Psoas muscle (tissue), 8 donors: ENCODE data around the gene GALP. TPM values are rescaled to one million over a fixed set of nuclear protein-coding genes. Genes with fewer than 3 reads are reported as not detected.
"Not testable (repeated sequence)": the region's sequence is repeated elsewhere in the genome, so short reads cannot be mapped to it uniquely, and the experiment has no call there.

Experiments
- ATAC-seq, 4 donors: fragments of 200-7000 bp; cut with Tn5 transposase; one replicate each; pipeline ENCODE4 v1.9.1; 2020; ENCODE audit warnings: moderate library complexity in 3 of 4, mild to moderate bottlenecking in 2 of 4
- DNase-seq, 2 donors: peaks; one replicate each; pipeline ENCODE4 v3.0.0-alpha.2; 2020
- H3K27ac ChIP-seq: fragments of 200-600 bp; one replicate; pipeline ENCODE4 v1.8.0; 2022
- H3K27me3 ChIP-seq, 3 donors: fragments of 200-600 bp in 1 of 3; one replicate each; pipeline versions ENCODE4 v1.6.1 to v1.8.0; 2013 to 2022; ENCODE audit warnings: low read length in 2 of 3, mild to moderate bottlenecking in 2 of 3, moderate library complexity in 1 of 3; ENCODE audit not compliant: insufficient read depth in 3 of 3
- H3K36me3 ChIP-seq, 2 donors: fragments of 200-600 bp in 1 of 2; one replicate each; pipeline versions ENCODE4 v1.6.1 to v1.8.0; 2013 to 2022; ENCODE audit warnings: low read depth in 1 of 2, mild to moderate bottlenecking in 1 of 2, moderate library complexity in 1 of 2; ENCODE audit not compliant: insufficient read depth in 1 of 2
- H3K4me1 ChIP-seq: fragments of 200-600 bp; one replicate; pipeline ENCODE4 v1.8.0; 2022
- H3K4me3 ChIP-seq: fragments of 200-600 bp; one replicate; pipeline ENCODE4 v1.8.0; 2022; ENCODE audit warnings: mild to moderate bottlenecking
- H3K9me3 ChIP-seq: fragments of 200-600 bp; one replicate; pipeline ENCODE4 v1.8.0; 2022
- CTCF ChIP-seq: fragments of 200-600 bp; IDR thresholded peaks from one replicate; pipeline ENCODE4 v1.8.0; 2022; ENCODE audit warnings: antibody characterized with exemption
- WGBS, 3 donors: extraction: QIAGEN DNeasy Blood & Tissue Kit; methylation state at CpG; one replicate each; pipeline versions ENCODE4 v1.1.6 to v1.1.7; 2013; 5-methylcytosine and 5-hydroxymethylcytosine counted together
- intact Hi-C, 2 donors: fragments of 100-400 bp; cut with DNase I; formaldehyde crosslinking; loops; one replicate each; pipeline versions ENCODE4 v1.11.0 to v1.14.2; 2022
- polyA plus RNA-seq, 3 donors: library from polyadenylated mRNA; stranded (reverse); fragments of 200-250 nt; gene quantifications; one replicate each; pipeline ENCODE4 v1.2.3, GENCODE V29; 2013
- total RNA-seq, 4 donors: library from RNA; stranded (reverse); fragmentation: NEBNext Ultra II Directional in 2 of 4; extraction: Animal tissue kit (Norgen Biotek cat#: 25700) in 2 of 4; gene quantifications; one replicate each; pipeline versions ENCODE4 v1.2.1 to v1.2.4, GENCODE V29; 2021 to 2023
- donor health status: healthy with polysubstance abuse.
- donor health status: DM: no; HTN: no; CAD: no; lungs with moderate emphysema.
- donor health status: Bipolar disorder and iron deficiency.
- donor health status: healthy.
- donor health status: DM: yes; HTN: yes; CAD: no.
- donor health status: DM: no; HTN: no; CAD: no.
- donor health status: DM: no; HTN: no; CAD: no.
- donor health status: DM: yes; HTN: yes; CAD: no.

The GALP gene
- total and polyA plus RNA-seq, 7 donors = not detected

DNA sequence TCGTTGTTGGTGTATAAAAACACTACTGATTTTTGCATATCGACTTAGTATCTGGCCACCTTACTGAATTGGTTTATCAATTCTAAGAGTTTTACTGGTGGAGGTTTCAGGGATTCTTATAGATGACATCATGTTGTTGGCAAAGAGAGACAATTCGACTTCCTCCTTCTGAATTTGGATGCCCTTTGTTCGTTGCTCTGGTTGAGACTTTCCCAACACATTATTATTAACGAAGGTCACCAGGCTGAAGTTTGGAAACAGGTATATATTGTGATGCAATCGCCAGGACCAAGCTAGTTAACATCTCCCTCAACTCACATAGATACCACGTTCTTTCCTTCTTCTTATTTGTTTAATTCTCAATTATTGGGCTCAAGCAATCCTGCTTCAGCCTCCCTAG is 23.9 kb downstream of the GALP start:
- intact Hi-C loops = no loop called here
- no peak for TF ChIP-seq CTCF
- Histone ChIP-seq H3K36me3 (no peaks in the 10 kb centered on the region), H3K27me3 (peaks cover 0 to 2% (median 2%) of the 10 kb centered on the region in 3 donors), H3K27ac (no peak overlapping the region), H3K9me3 (no peaks in the 10 kb centered on the region), H3K4me1 (no peaks in the 10 kb centered on the region), H3K4me3 (no peak overlapping the region)
- DNase-seq (no peak), ATAC-seq (no peak)
- 60 to 66% (median 65%) methylated on average over 7 of the region's 7 CpGs for WGBS, 3 donors

DNA sequence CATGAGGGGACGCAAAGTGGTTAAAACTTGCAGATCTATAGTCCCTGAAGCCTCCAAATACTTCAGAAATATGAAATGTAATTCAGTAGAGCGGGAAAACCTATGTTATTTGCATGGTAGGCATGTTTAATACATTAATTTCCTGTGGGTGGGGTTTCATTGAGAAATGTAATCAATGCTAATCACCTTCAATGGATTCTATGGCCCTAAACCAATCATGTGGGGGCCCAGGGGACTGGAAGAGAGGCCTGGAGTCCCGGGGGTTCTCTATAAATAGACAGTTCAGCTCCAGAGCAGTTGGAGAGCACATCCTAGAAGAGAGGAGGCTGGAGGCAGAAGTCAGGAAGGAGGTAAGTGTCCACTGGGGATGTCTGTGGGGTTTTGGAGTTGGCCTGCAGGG is 26.2 kb downstream of the GALP start, which contains the start of gene ZSCAN5C:
ZSCAN5C (plus strand) TSS at position 301 of the 400 bp plus-strand sequence. CDS start 3,641 bp downstream, outside the sequence.
- Histone ChIP-seq H3K36me3 (no peaks in the 10 kb centered on the region), H3K27ac (no peak within 1 kb of the TSS), H3K27me3 (peaks cover 2% of the 10 kb centered on the region in 3 donors), H3K4me3 (no peak within 1 kb of the TSS), H3K9me3 (no peaks in the 10 kb centered on the region), H3K4me1 (no peaks in the 10 kb centered on the region)
- no peak for TF ChIP-seq CTCF
- ATAC-seq (no peak), DNase-seq (no peak)
- intact Hi-C loops = no loop called here
- WGBS, 3 donors = 49 to 57% (median 53%) methylated on average over 3 of the region's 3 CpGs

GRCh38 chr19:56207581-56207980 is 31.8 kb downstream of the GALP start:
- H3K27me3 ChIP-seq, DNase-seq, ATAC-seq, H3K27ac ChIP-seq, H3K9me3 ChIP-seq, intact Hi-C loops, H3K4me3 ChIP-seq, H3K4me1 ChIP-seq, H3K36me3 ChIP-seq: not testable (repeated sequence)
- 73 to 94% (median 78%) methylated on average over 4 to 5 of the region's 5 CpGs for WGBS, 3 donors

- Histone ChIP-seq H3K4me1 (no peaks in the 10 kb centered on the region), H3K36me3 (no peaks in the 10 kb centered on the region), H3K27ac (no peak overlapping the region), H3K9me3 (no peaks in the 10 kb centered on the region), H3K4me3 (no peak overlapping the region), H3K27me3 (peaks cover 0 to 2% (median 0%) of the 10 kb centered on the region in 3 donors)
- DNase-seq (no peak), ATAC-seq (no peak)
- 73 to 82% (median 75%) methylated on average over 12 of the region's 12 CpGs for WGBS, 3 donors
- intact Hi-C loops = no loop called here
- no peak for TF ChIP-seq CTCF
Observed at GRCh38 chr19:56209091-56209490, 33.3 kb downstream of the GALP start.

- intact Hi-C loops, H3K4me1 ChIP-seq, H3K27me3 ChIP-seq, H3K4me3 ChIP-seq, H3K36me3 ChIP-seq, H3K9me3 ChIP-seq, DNase-seq, ATAC-seq, H3K27ac ChIP-seq: not testable (repeated sequence)
- WGBS, 3 donors = 83% methylated on average over 9 of the region's 9 CpGs
Observed at GRCh38 chr19:56210036-56210435, 34.2 kb downstream of the GALP start.

GRCh38 chr19:56211718-56212117 is 35.9 kb downstream of the GALP start:
- H3K36me3 ChIP-seq = no peaks in the 10 kb centered on the region
- ATAC-seq (no peak), DNase-seq (no peak)
- H3K27me3 ChIP-seq = peaks cover 4 to 8% (median 5%) of the 10 kb centered on the region in 3 donors
- H3K27ac ChIP-seq = no peak overlapping the region
- no peak for TF ChIP-seq CTCF
- WGBS, 3 donors = 45 to 56% (median 53%) methylated on average over 4 of the region's 4 CpGs
- no peak overlapping the region for H3K4me3 ChIP-seq
- H3K4me1 ChIP-seq = no peaks in the 10 kb centered on the region
- intact Hi-C loops = no loop called here
- no peaks in the 10 kb centered on the region for H3K9me3 ChIP-seq
